Activated CD8-positive, alpha-beta memory T cell treated with anti-CD3 and anti-CD28 coated beads, Interleukin-2, amount 50 U/mL, for 24 hours (primary cell): ENCODE results near the gene USP44.
"Not testable (repeated sequence)": the region's sequence is repeated elsewhere in the genome, so short reads cannot be mapped to it uniquely, and the experiment has no call there.

Source experiments
- DNase-seq: peaks from one replicate; pipeline ENCODE4 v3.0.0-alpha.2; 2020; ENCODE audit errors: extremely low read depth

Gene USP44

GRCh38 chr12:95551305-95551704 lies at the start of gene USP44:
Gene USP44 (minus strand): TSS chr12:95551476. CDS start chr12:95534256, 17,220 bp downstream.
- DNase-seq = no peak

GRCh38 chr12:95600567-95600966 lies 49.3 kb upstream of the USP44 start:
- no peak for DNase-seq

GRCh38 chr12:95599880-95600279 lies 48.6 kb upstream of the USP44 start:
- DNase-seq = no peak

- no peak for DNase-seq
Measured at GRCh38 chr12:95594136-95594535, 42.9 kb upstream of the USP44 start.

- no peak for DNase-seq
Measured at GRCh38 chr12:95593266-95593871, 42.1 kb upstream of the USP44 start.

- no peak for DNase-seq
Measured at GRCh38 chr12:95591731-95592130, 40.5 kb upstream of the USP44 start.

GRCh38 chr12:95590775-95591174 lies 39.5 kb upstream of the USP44 start:
- DNase-seq = no peak

- no peak for DNase-seq
Measured at GRCh38 chr12:95583933-95584332, 32.7 kb upstream of the USP44 start.

- no peak for DNase-seq
Measured at GRCh38 chr12:95582230-95583058, 31.2 kb upstream of the USP44 start.

GRCh38 chr12:95577820-95578219 lies 26.5 kb upstream of the USP44 start:
- DNase-seq = no peak

GRCh38 chr12:95574799-95575452 lies 23.6 kb upstream of the USP44 start:
- DNase-seq = no peak

- no peak for DNase-seq
Measured at GRCh38 chr12:95573951-95574576, 22.8 kb upstream of the USP44 start.

GRCh38 chr12:95571369-95571768 lies 20.1 kb upstream of the USP44 start:
- DNase-seq = no peak

GRCh38 chr12:95568045-95568444 lies 16.8 kb upstream of the USP44 start:
- DNase-seq = not testable (repeated sequence)

- no peak for DNase-seq
Measured at GRCh38 chr12:95557625-95558024, 6.3 kb upstream of the USP44 start.

GRCh38 chr12:95554532-95555071 lies 3.3 kb upstream of the USP44 start:
- no peak for DNase-seq

- DNase-seq = no peak
Measured at GRCh38 chr12:95553197-95553943, 2.1 kb upstream of the USP44 start.

- DNase-seq = no peak
Measured at GRCh38 chr12:95551913-95552516, 739 bp upstream of the USP44 start.

GRCh38 chr12:95549392-95550084 lies 1.7 kb downstream of the USP44 start:
- DNase-seq = no peak
